Muscle layer of duodenum (tissue), 2 donors: ENCODE data around the gene NXN.

Experiments used
- H3K27ac ChIP-seq: one replicate; pipeline ENCODE4 v1.7.0; 2013; ENCODE audit warnings: mild to moderate bottlenecking, low read length
- H3K27me3 ChIP-seq: one replicate; pipeline ENCODE4 v1.7.0; 2013; ENCODE audit warnings: low read depth, mild to moderate bottlenecking, control low read depth, low read length
- H3K36me3 ChIP-seq, 2 donors: one replicate each; pipeline ENCODE4 v1.7.0; 2013; ENCODE audit warnings: low read length in 2 of 2, control low read depth in 1 of 2, mild to moderate bottlenecking in 1 of 2; ENCODE audit not compliant: insufficient read depth in 2 of 2, control insufficient read depth in 1 of 2
- H3K4me1 ChIP-seq, 2 donors: one replicate each; pipeline ENCODE4 v1.7.0; 2013; ENCODE audit warnings: low read length in 2 of 2, mild to moderate bottlenecking in 2 of 2, control low read depth in 1 of 2, moderate library complexity in 1 of 2; ENCODE audit not compliant: insufficient read depth in 2 of 2, control insufficient read depth in 1 of 2
- H3K4me3 ChIP-seq, 2 donors: one replicate each; pipeline ENCODE4 v1.7.0; 2013; ENCODE audit warnings: low read length in 2 of 2, low read depth in 1 of 2, mild to moderate bottlenecking in 1 of 2
- H3K9me3 ChIP-seq, 2 donors: one replicate each; pipeline ENCODE4 v1.7.0; 2013; ENCODE audit warnings: low read length in 2 of 2, control low read depth in 1 of 2, mild to moderate bottlenecking in 1 of 2; ENCODE audit not compliant: control insufficient read depth in 1 of 2
- donor health status: healthy.

NXN gene

GRCh38 chr17:802901-803881, 176.4 kb downstream of the NXN start:
- no peak overlapping the region for H3K27ac ChIP-seq
- no peaks in the 10 kb centered on the region for H3K4me1 ChIP-seq
- no peak overlapping the region for H3K4me3 ChIP-seq
- H3K36me3 ChIP-seq = peaks cover 0 to 41% of the 10 kb centered on the region in 2 donors
- H3K9me3 ChIP-seq = no peaks in the 10 kb centered on the region
- H3K27me3 ChIP-seq = no peaks in the 10 kb centered on the region

DNA sequence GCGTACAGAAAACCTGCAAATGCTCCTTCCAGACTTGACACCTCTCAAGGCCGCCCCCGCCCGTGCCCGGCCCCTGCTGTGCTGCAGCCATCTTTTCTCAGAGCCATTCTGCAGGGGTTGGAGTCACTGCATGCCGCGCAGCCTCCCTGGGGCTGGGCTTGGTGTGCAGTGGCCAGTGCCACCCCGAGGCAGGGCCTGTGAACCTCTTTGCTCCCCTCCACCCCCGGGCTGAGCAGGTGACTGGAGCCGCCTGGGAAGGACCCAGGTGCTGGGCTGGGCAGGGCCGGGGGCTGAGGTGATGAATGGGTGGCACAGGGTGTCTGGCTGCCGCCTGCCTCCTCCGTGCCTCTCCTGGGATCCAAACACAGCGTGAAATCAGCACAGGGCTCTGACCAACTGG, 177.1 kb downstream of the NXN start:
- Histone ChIP-seq H3K36me3 (peaks cover 0 to 38% of the 10 kb centered on the region in 2 donors), H3K4me1 (no peaks in the 10 kb centered on the region), H3K27ac (no peak overlapping the region), H3K9me3 (no peaks in the 10 kb centered on the region), H3K4me3 (no peak overlapping the region), H3K27me3 (no peaks in the 10 kb centered on the region)

DNA sequence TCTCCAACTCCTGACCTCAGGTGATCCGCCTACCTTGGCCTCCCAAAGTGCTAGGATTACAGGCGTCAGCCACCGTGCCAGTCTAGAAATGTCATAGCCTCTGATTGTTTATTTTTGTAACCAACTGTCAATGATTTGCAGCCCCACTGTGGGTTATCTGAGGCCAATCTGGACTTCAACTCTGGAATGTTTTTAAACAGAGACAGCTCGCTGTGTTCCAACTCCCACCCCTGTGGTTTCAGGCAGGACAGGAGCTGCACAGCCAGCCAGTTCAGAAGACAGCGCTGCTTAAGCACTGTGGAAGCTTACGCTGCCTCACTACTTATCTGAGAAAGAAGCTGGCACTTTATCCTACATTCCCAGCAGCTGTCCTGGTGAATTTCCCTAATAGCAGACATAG, 177.9 kb downstream of the NXN start:
- H3K4me1 ChIP-seq = no peaks in the 10 kb centered on the region
- peaks cover 0 to 34% of the 10 kb centered on the region in 2 donors for H3K36me3 ChIP-seq
- H3K27me3 ChIP-seq = no peaks in the 10 kb centered on the region
- no peak overlapping the region for H3K27ac ChIP-seq
- H3K9me3 ChIP-seq = no peaks in the 10 kb centered on the region
- H3K4me3 ChIP-seq = no peak overlapping the region

DNA sequence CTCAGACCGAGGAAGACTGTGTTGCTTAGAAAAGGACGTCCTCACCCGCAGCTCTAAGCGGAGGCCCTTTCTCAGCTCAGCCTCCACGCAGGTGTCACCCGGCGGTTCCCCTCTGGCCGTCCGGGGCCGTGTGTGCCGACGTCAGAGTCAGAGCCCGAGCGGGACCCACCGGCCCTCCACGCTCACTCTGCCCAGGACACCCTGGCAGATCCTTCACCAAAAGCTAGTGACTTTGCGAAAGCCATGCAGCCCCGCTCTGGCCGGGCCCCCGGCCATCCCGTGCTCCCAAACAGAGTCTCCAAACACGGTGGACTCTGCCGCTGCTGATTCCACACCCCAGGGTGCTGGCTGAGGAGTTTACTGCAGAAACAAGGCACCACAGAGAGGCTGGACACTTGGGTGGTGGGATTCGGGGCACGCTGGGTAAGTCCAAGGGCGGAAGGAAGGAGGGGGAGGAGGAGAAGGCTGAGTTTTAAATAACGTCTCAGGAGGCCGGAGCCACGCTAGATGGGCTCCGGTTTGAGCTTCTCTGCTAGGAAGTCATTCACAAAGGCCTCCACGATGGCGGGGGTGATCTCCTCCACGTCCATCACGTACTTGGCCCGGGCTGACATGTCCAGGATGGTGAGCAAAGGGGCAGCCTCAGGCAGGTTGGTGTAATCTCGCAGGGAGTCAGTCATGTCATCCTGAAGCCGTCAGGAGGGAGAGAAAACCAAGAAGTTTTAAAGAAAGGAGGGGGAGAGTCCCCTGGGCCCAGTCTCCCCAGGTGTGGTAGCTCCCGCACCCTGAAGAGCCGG, 178.9 kb downstream of the NXN start:
- Histone ChIP-seq H3K9me3 (no peaks in the 10 kb centered on the region), H3K27me3 (no peaks in the 10 kb centered on the region), H3K4me1 (no peaks in the 10 kb centered on the region), H3K4me3 (no peak overlapping the region), H3K36me3 (peaks cover 0 to 34% of the 10 kb centered on the region in 2 donors), H3K27ac (no peak overlapping the region)

- Histone ChIP-seq H3K9me3 (no peaks in the 10 kb centered on the region), H3K27me3 (no peaks in the 10 kb centered on the region), H3K27ac (no peak overlapping the region), H3K36me3 (peaks cover 0 to 34% of the 10 kb centered on the region in 2 donors), H3K4me3 (no peak overlapping the region), H3K4me1 (peaks cover 4% of the 10 kb centered on the region in 2 donors)
Observed at GRCh38 chr17:799261-799660, 180.3 kb downstream of the NXN start.

DNA sequence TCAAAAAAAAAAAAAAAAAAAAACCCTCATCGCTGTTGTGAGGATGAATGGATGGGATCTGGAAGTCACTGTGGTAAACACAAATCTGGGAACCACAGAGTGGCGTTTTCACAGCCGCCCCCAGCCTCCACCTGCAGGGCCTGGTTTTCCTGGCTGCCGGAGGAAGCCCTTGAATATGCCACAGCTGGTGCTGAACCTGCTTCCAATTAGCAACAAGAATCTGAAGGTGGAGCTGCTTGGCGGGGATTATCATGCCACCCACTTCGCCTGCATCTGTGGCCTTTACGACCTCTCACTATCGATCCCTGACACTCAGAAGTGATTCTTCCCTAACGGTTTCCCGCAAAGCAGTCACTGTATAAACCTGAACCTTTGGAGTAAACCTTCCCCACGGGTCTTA, 181.3 kb downstream of the NXN start:
- H3K27me3 ChIP-seq = no peaks in the 10 kb centered on the region
- H3K4me1 ChIP-seq = peaks cover 4 to 14% of the 10 kb centered on the region in 2 donors

GRCh38 chr17:797236-797840, 182.2 kb downstream of the NXN start:
- Histone ChIP-seq H3K27ac (no peak overlapping the region), H3K4me1 (peaks cover 4 to 14% of the 10 kb centered on the region in 2 donors), H3K4me3 (no peak overlapping the region), H3K9me3 (no peaks in the 10 kb centered on the region), H3K36me3 (peaks cover 0 to 26% of the 10 kb centered on the region in 2 donors), H3K27me3 (no peaks in the 10 kb centered on the region)

More for the DNA sequence above, 181.3 kb downstream of the NXN start:
- Histone ChIP-seq H3K27ac (no peak overlapping the region), H3K4me3 (no peak overlapping the region), H3K9me3 (no peaks in the 10 kb centered on the region), H3K36me3 (peaks cover 0 to 27% of the 10 kb centered on the region in 2 donors)

DNA sequence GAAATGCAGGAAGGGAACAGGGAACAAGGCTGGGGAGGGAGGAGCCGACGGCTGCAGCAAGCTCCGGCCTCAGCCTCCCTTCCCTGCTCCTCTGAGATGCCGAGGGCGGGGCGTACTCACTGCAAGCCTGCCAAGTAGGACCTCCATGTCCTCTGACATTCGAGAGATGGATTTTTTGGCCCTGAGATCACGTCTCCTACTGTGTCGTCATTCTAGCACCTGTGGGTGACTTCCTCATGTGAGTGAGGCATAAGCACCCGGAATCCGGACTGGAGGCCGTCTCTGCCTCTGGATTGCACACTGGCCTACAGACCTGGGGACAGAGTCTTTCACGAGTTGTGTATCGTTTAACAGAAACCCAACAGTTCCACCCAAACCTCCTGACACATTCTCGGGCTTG, 183.0 kb downstream of the NXN start:
- Histone ChIP-seq H3K4me3 (no peak overlapping the region), H3K27me3 (no peaks in the 10 kb centered on the region), H3K27ac (no peak overlapping the region), H3K4me1 (peaks cover 4 to 14% of the 10 kb centered on the region in 2 donors), H3K9me3 (no peaks in the 10 kb centered on the region), H3K36me3 (peaks cover 0 to 28% of the 10 kb centered on the region in 2 donors)

DNA sequence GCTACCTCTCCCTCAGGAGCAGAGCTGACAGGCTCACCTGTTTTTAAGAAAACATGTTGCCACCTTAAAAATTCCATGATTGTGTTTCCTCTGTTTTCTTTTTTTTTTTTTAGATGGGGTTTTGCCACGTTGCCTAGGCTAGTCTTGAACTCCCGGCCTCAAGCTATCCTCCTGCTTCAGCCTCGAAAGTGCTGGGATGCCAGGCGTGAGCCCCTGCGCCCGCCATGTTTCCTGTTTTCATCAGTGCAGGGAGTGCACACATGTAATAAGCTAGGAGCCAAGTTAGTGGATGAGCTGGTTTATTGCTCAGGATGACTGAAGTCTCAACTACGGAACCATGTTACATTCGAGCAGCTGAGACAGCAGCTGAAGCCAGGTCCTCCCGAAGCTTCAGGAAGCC, 183.9 kb downstream of the NXN start:
- Histone ChIP-seq H3K4me1 (peaks cover 4 to 14% of the 10 kb centered on the region in 2 donors), H3K27ac (no peak overlapping the region), H3K36me3 (peaks cover 0 to 25% of the 10 kb centered on the region in 2 donors), H3K4me3 (no peak overlapping the region), H3K27me3 (no peaks in the 10 kb centered on the region), H3K9me3 (no peaks in the 10 kb centered on the region)

DNA sequence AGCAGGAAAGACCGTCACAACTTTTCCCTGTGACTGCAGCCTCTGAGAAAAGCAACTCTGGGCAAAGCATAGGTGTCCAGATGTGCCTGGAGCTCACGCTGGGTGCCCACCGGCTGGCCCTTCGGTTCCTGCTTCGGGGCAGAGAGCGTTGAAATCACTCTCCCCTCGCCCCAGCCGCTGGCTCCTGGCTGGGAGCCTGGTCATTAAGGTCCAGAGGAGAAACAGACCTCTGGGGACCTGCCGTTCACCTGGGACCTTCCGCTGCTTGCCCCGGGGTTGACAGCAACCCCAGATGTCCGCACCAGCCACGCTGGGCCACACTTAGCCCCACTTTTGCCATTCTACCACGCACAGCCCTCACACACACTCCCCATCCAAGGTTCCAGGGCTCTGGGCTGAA, 184.3 kb downstream of the NXN start:
- Histone ChIP-seq H3K9me3 (no peaks in the 10 kb centered on the region), H3K4me1 (peaks cover 4 to 14% of the 10 kb centered on the region in 2 donors), H3K27me3 (no peaks in the 10 kb centered on the region), H3K36me3 (peaks cover 0 to 21% of the 10 kb centered on the region in 2 donors), H3K4me3 (peak overlapping the region; percentile 6 to 45), H3K27ac (peak overlapping the region; percentile 1)

- H3K4me3 ChIP-seq = peak overlapping the region; percentile 6 to 45
- H3K27ac ChIP-seq = peak overlapping the region; percentile 1
- no peaks in the 10 kb centered on the region for H3K27me3 ChIP-seq
- no peaks in the 10 kb centered on the region for H3K9me3 ChIP-seq
- peaks cover 4 to 17% of the 10 kb centered on the region in 2 donors for H3K4me1 ChIP-seq
- peaks cover 0 to 17% of the 10 kb centered on the region in 2 donors for H3K36me3 ChIP-seq
Observed at GRCh38 chr17:794876-795275, 184.7 kb downstream of the NXN start.
